Chondrocyte (in vitro differentiated cells): ENCODE measurements around the gene GIMAP5. TPM values are rescaled to one million over a fixed set of nuclear protein-coding genes. Genes with fewer than 3 reads are reported as not detected.

ENCODE experiments used
- DNase-seq: peaks from one replicate; pipeline ENCODE4 v3.0.0; 2021; ENCODE audit warnings: mixed read lengths, low spot score
- H3K27ac Mint-ChIP-seq: one replicate; pipeline ENCODE4 v1.8.0; 2021; ENCODE audit warnings: mild to moderate bottlenecking, moderate library complexity, mixed read lengths; ENCODE audit not compliant: unreplicated experiment
- H3K27me3 Mint-ChIP-seq: 2 replicates; pipeline ENCODE4 v1.8.0; 2021; ENCODE audit warnings: low read depth, mixed read lengths
- H3K36me3 Mint-ChIP-seq: 2 replicates; pipeline ENCODE4 v1.8.0; 2021; ENCODE audit warnings: low read depth, mixed read lengths
- H3K4me1 Mint-ChIP-seq: 2 replicates; pipeline ENCODE4 v1.8.0; 2021; ENCODE audit warnings: low read depth, mild to moderate bottlenecking, mixed read lengths
- H3K4me3 Mint-ChIP-seq: one replicate; pipeline ENCODE4 v1.8.0; 2021; ENCODE audit warnings: mild to moderate bottlenecking, moderate library complexity, mixed read lengths; ENCODE audit not compliant: unreplicated experiment
- H3K9me3 Mint-ChIP-seq: 2 replicates; pipeline ENCODE4 v1.8.0; 2021; ENCODE audit warnings: low read depth, mixed read lengths
- CTCF ChIP-seq: fragments of 200-600 bp; sonication (generic); IDR thresholded peaks from 2 replicates; pipeline ENCODE4 v1.5.0; 2021; ENCODE audit warnings: antibody characterized with exemption, mild to moderate bottlenecking, moderate library complexity
- total RNA-seq: library from RNA; stranded (reverse); gene quantifications from 3 replicates; pipeline ENCODE4 v1.2.1, GENCODE V29; 2021

GIMAP5 gene
- total RNA-seq, 1 donor from 2014 or later = not detected

GRCh38 chr7:150715738-150716137 lies 21.5 kb upstream of the GIMAP5 start:
- Mint-ChIP-seq H3K36me3 (no peaks in the 10 kb centered on the region), H3K4me1 (no peaks in the 10 kb centered on the region), H3K9me3 (peaks cover 11% of the 10 kb centered on the region), H3K27me3 (no peaks in the 10 kb centered on the region), H3K27ac (no peak overlapping the region), H3K4me3 (no peak overlapping the region)
- no peak for DNase-seq
- TF ChIP-seq CTCF = no peak

GRCh38 chr7:150716368-150716767 lies 20.9 kb upstream of the GIMAP5 start, which contains the start of gene GIMAP1:
Gene GIMAP1, plus strand, starts transcription at chr7:150716613. Its CDS starts 2,435 bp downstream, at chr7:150719048.
- no peak within 1 kb of the TSS for H3K27ac Mint-ChIP-seq
- DNase-seq = no peak
- H3K4me1 Mint-ChIP-seq = no peaks in the 10 kb centered on the region
- no peaks in the 10 kb centered on the region for H3K27me3 Mint-ChIP-seq
- no peak for TF ChIP-seq CTCF
- H3K36me3 Mint-ChIP-seq = no peaks in the 10 kb centered on the region
- no peak within 1 kb of the TSS for H3K4me3 Mint-ChIP-seq
- peaks cover 11% of the 10 kb centered on the region for H3K9me3 Mint-ChIP-seq

- TF ChIP-seq CTCF = no peak
- Mint-ChIP-seq H3K36me3 (no peaks in the 10 kb centered on the region), H3K27ac (no peak overlapping the region), H3K4me1 (no peaks in the 10 kb centered on the region), H3K27me3 (no peaks in the 10 kb centered on the region), H3K4me3 (no peak overlapping the region), H3K9me3 (peaks cover 11% of the 10 kb centered on the region)
- DNase-seq = no peak
Observed at GRCh38 chr7:150716939-150717338, 20.3 kb upstream of the GIMAP5 start.

GRCh38 chr7:150717814-150718420 lies 19.3 kb upstream of the GIMAP5 start:
- Mint-ChIP-seq H3K9me3 (peaks cover 6% of the 10 kb centered on the region), H3K4me3 (no peak overlapping the region), H3K27ac (no peak overlapping the region), H3K4me1 (no peaks in the 10 kb centered on the region), H3K27me3 (no peaks in the 10 kb centered on the region), H3K36me3 (no peaks in the 10 kb centered on the region)
- DNase-seq = no peak
- TF ChIP-seq CTCF = no peak

GRCh38 chr7:150719436-150719835 lies 17.8 kb upstream of the GIMAP5 start:
- Mint-ChIP-seq H3K36me3 (no peaks in the 10 kb centered on the region), H3K27me3 (no peaks in the 10 kb centered on the region), H3K9me3 (no peaks in the 10 kb centered on the region), H3K4me3 (no peak overlapping the region), H3K4me1 (no peaks in the 10 kb centered on the region), H3K27ac (no peak overlapping the region)
- no peak for TF ChIP-seq CTCF
- no peak for DNase-seq
